Measurements from ENCODE around the gene MICB. TPM values are rescaled to one million over a fixed set of nuclear protein-coding genes. Genes with fewer than 3 reads are reported as not detected.

Gene MICB
- total and polyA plus RNA-seq, 9 of the 15 experiments (the other 6 are each of a cell fraction or from before 2014, with no cell fraction given): 13.3 to 34.5 (median 19.8) TPM

GRCh38 chr6:31546958-31547726, 49.2 kb downstream of the MICB start, which contains the start of gene NFKBIL1 (continued):
- TF ChIP-seq SIN3A (IDR thresholded peaks at IDR 0.05; ENCODE audit: borderline replicate concordance in 2 of 2, control insufficient read depth in 1 of 2, low read depth in 2 of 2, low read length in 2 of 2) (peak in 1 of 2 experiments; percentile 34; a peak in 1 of 4 replicates), MIER1 (IDR thresholded peaks at IDR 0.05; ENCODE audit: low read depth) (peak; percentile 80), ATF3 (IDR thresholded peaks at IDR 0.05) (peak; percentile 41), ATF3 (CRISPR knock-in tag; conservative IDR thresholded peaks at IDR 0.05) (no peak), NR1H2 (CRISPR knock-in tag; IDR thresholded peaks at IDR 0.05) (no peak), TSHZ1 (CRISPR knock-in tag; IDR thresholded peaks at IDR 0.05) (no peak), CBFA2T3 (IDR thresholded peaks at IDR 0.05) (no peak), SFPQ (IDR thresholded peaks at IDR 0.05; ENCODE audit: low read depth, low read length) (no peak), RNF2 (IDR thresholded peaks at IDR 0.05) (peak; percentile 52; the same call in 1 of the 2 replicates), FOXJ3 (CRISPR knock-in tag; IDR thresholded peaks at IDR 0.05) (no peak), COPS2 (conservative IDR thresholded peaks at IDR 0.05) (no peak), IFI16 (CRISPR knock-in tag; IDR thresholded peaks at IDR 0.05) (no peak)

All from K562 (cell line).